ENCODE data around the gene TWSG1.

Gene TWSG1

DNA sequence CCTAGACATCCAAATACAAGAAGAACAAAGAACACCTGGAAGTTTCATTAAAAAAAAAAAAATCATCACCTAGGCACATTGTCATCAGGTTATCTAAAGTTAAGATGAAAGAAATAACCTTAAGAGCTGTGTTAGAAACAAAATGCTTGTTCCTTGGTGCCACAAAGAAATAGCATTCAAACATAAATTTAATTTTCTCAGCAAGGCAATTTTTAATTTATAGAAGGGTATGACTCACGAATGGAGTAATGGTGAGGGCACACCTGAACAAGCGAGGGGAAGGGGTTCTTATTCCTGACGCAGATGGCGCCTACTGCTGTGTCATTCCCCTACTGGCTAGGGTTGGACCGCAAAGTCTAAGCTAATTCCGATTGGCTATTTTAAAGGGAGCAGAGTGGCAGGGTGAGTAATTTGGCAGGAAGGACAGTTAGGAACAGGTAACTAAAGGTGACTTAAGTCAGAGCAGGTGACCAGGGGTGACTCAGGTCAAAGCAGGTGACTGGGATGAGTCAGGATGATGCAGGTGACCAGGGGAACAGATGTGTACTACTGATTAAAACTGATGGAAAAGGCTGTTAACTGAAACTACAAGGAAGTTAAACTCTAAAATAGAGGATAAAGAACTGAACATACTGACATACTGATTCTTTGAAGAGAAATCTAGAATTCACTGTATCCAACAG is 30.0 kb upstream of the TWSG1 start:
- H3K4me1 ChIP-seq (ENCODE audit: insufficient read depth, low read length, poor library complexity, severe bottlenecking): no peaks in the 10 kb centered on the region
- no peak overlapping the region for H2AFZ ChIP-seq (ENCODE audit: low read length)
- no peaks in the 10 kb centered on the region for H3K9me2 ChIP-seq (replicated peaks; ENCODE audit: low read depth, low read length)

DNA sequence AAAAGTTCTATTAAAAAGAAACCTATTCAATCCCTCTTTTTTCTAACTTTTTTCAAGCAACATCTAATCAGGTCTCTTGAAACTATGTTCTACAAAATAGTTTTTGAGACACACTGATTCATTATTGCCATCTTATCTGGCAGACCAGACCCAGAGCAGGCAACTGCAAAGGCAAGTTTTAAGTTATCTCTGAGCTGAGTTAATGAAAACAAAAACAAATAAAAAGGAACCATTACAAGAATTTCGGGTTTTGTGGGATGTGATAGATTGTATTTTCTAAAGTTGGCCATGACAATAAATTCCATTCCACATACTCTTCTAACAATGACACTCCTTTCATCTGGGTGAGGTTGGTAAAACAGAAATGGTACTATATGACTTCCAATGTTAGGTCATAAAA is 15.2 kb upstream of the TWSG1 start:
- Histone ChIP-seq H2AFZ (ENCODE audit: low read length) (no peak overlapping the region), H3K9me2 (replicated peaks; ENCODE audit: low read depth, low read length) (no peaks in the 10 kb centered on the region), H3F3A (ENCODE audit: low read depth) (no peaks in the 10 kb centered on the region), H3K36me3 (ENCODE audit: insufficient read depth, low read length) (no peaks in the 10 kb centered on the region), H3K9me3 (ENCODE audit: insufficient read depth, low read depth, low read length) (no peaks in the 10 kb centered on the region), H4K20me1 (ENCODE audit: insufficient read depth, low read length, poor library complexity, severe bottlenecking) (no peaks in the 10 kb centered on the region), H3K4me3 (ENCODE audit: low read length, poor library complexity, severe bottlenecking) (no peak overlapping the region), H3K27me3 (ENCODE audit: insufficient read depth, low read length, poor library complexity, severe bottlenecking) (no peaks in the 10 kb centered on the region), H3K4me1 (ENCODE audit: insufficient read depth, low read length, poor library complexity, severe bottlenecking) (no peaks in the 10 kb centered on the region), H3K9ac (ENCODE audit: low read depth, low read length, poor library complexity, severe bottlenecking) (no peak overlapping the region), H3K79me2 (ENCODE audit: insufficient read depth, low read length) (no peaks in the 10 kb centered on the region), H3K4me2 (ENCODE audit: low read depth, low read length, poor library complexity, severe bottlenecking) (no peak overlapping the region)
- TF ChIP-seq, protein P1, sequence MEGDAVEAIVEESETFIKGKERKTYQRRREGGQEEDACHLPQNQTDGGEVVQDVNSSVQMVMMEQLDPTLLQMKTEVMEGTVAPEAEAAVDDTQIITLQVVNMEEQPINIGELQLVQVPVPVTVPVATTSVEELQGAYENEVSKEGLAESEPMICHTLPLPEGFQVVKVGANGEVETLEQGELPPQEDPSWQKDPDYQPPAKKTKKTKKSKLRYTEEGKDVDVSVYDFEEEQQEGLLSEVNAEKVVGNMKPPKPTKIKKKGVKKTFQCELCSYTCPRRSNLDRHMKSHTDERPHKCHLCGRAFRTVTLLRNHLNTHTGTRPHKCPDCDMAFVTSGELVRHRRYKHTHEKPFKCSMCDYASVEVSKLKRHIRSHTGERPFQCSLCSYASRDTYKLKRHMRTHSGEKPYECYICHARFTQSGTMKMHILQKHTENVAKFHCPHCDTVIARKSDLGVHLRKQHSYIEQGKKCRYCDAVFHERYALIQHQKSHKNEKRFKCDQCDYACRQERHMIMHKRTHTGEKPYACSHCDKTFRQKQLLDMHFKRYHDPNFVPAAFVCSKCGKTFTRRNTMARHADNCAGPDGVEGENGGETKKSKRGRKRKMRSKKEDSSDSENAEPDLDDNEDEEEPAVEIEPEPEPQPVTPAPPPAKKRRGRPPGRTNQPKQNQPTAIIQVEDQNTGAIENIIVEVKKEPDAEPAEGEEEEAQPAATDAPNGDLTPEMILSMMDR (conservative IDR thresholded peaks at IDR 0.05; ENCODE audit: low read length): no peak
- no peak for TF ChIP-seq EZH2phosphoT487 (IDR thresholded peaks at IDR 0.05; ENCODE audit: borderline replicate concordance)

More for the DNA sequence above, 30.0 kb upstream of the TWSG1 start:
- TF ChIP-seq EZH2phosphoT487 (IDR thresholded peaks at IDR 0.05; ENCODE audit: borderline replicate concordance): no peak
- TF ChIP-seq, protein P1 (conservative IDR thresholded peaks at IDR 0.05; ENCODE audit: low read length): no peak
- no peaks in the 10 kb centered on the region for H4K20me1 ChIP-seq (ENCODE audit: insufficient read depth, low read length, poor library complexity, severe bottlenecking)
- H3F3A ChIP-seq (ENCODE audit: low read depth): no peaks in the 10 kb centered on the region
- H3K4me3 ChIP-seq (ENCODE audit: low read length, poor library complexity, severe bottlenecking): no peak overlapping the region
- H3K4me2 ChIP-seq (ENCODE audit: low read depth, low read length, poor library complexity, severe bottlenecking): no peak overlapping the region
- no peak overlapping the region for H3K9ac ChIP-seq (ENCODE audit: low read depth, low read length, poor library complexity, severe bottlenecking)
- H3K27me3 ChIP-seq (ENCODE audit: insufficient read depth, low read length, poor library complexity, severe bottlenecking): peaks cover 4% of the 10 kb centered on the region
- no peaks in the 10 kb centered on the region for H3K36me3 ChIP-seq (ENCODE audit: insufficient read depth, low read length)
- H3K9me3 ChIP-seq (ENCODE audit: insufficient read depth, low read depth, low read length): no peaks in the 10 kb centered on the region
- no peaks in the 10 kb centered on the region for H3K79me2 ChIP-seq (ENCODE audit: insufficient read depth, low read length)

DNA sequence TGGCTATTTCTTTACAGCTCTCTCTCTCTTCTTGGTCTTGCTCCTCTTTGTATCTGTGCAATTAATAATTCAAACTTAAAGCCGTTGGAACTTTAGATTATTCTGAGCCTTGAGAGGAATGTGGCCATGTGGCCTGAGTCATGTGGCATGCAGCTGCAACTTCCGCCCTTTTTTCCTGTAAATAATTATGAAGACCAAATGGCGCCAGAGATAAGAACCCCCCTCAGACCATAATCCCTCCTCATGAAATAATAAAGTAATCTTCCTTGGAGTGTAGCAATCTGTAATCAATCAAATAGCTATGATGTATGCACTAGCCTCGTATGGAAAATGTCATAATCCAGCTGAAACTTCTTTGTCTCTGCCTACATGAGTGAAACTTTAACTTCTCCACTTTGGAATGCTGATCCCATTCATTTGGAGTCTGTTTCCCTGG is 13.5 kb upstream of the TWSG1 start:
- Histone ChIP-seq H3F3A (ENCODE audit: low read depth) (no peaks in the 10 kb centered on the region), H3K27me3 (ENCODE audit: insufficient read depth, low read length, poor library complexity, severe bottlenecking) (no peaks in the 10 kb centered on the region), H3K9me3 (ENCODE audit: insufficient read depth, low read depth, low read length) (no peaks in the 10 kb centered on the region), H3K9ac (ENCODE audit: low read depth, low read length, poor library complexity, severe bottlenecking) (no peak overlapping the region), H3K9me2 (replicated peaks; ENCODE audit: low read depth, low read length) (no peaks in the 10 kb centered on the region), H3K4me2 (ENCODE audit: low read depth, low read length, poor library complexity, severe bottlenecking) (no peak overlapping the region), H4K20me1 (ENCODE audit: insufficient read depth, low read length, poor library complexity, severe bottlenecking) (no peaks in the 10 kb centered on the region), H2AFZ (ENCODE audit: low read length) (no peak overlapping the region), H3K79me2 (ENCODE audit: insufficient read depth, low read length) (no peaks in the 10 kb centered on the region), H3K36me3 (ENCODE audit: insufficient read depth, low read length) (no peaks in the 10 kb centered on the region), H3K4me3 (ENCODE audit: low read length, poor library complexity, severe bottlenecking) (no peak overlapping the region), H3K4me1 (ENCODE audit: insufficient read depth, low read length, poor library complexity, severe bottlenecking) (no peaks in the 10 kb centered on the region)
- TF ChIP-seq, protein P1 (conservative IDR thresholded peaks at IDR 0.05; ENCODE audit: low read length): no peak
- TF ChIP-seq EZH2phosphoT487 (IDR thresholded peaks at IDR 0.05; ENCODE audit: borderline replicate concordance): no peak
